GM12878 (cell line): Measurements from ENCODE around the gene NBPF3. TPM values are rescaled to one million over a fixed set of nuclear protein-coding genes. Genes with fewer than 3 reads are reported as not detected.
"Not testable (repeated sequence)": the region's sequence is repeated elsewhere in the genome, so short reads cannot be mapped to it uniquely, and the experiment has no call there.

Experiments used
- ATAC-seq: fragments of 200-7000 bp; cut with Tn5 transposase; 3 replicates; pipeline ENCODE4 v1.9.1; 2020; ENCODE audit warnings: mild to moderate bottlenecking, moderate library complexity
- BruUV-seq: library from RNA; stranded (reverse); fragments of 400-500 nt; replicated peaks from 2 replicates; lab custom pipeline; 2021; lab: Mats Ljungman, UMichigan
- CTCF ChIA-PET: fragments of 300-600 bp; sonication (Branson Sonifier 250); formaldehyde crosslinking; extraction: SDS; loops from one replicate; lab custom pipeline; 2021; ENCODE audit warnings: inconsistent platforms; lab: Yijun Ruan, JAX
- POLR2A ChIA-PET: fragments of 350-600 bp; formaldehyde crosslinking; extraction: SDS; loops from one replicate; lab custom pipeline; 2021; ENCODE audit warnings: inconsistent platforms; lab: Charles Lee
- RAD21 ChIA-PET: fragments of 300-600 bp; sonication (Branson Sonifier 250); formaldehyde crosslinking; loops from one replicate; lab custom pipeline; 2023; ENCODE audit warnings: antibody characterized with exemption; ENCODE audit not compliant: unreplicated experiment; lab: Charles Lee
- SMC1A ChIA-PET: fragments of 300-600 bp; sonication (Branson Sonifier 250); formaldehyde crosslinking; loops from one replicate; lab custom pipeline; 2023; ENCODE audit not compliant: unreplicated experiment, uncharacterized antibody; lab: Charles Lee
- DNase-seq: peaks from one replicate; pipeline ENCODE4 v3.0.0-alpha.2; 2011; ENCODE audit warnings: low read depth, low spot score
- FAIRE-seq: peaks from 3 replicates; lab custom pipeline; 2011; peaks lifted over from hg19 to GRCh38; lab: Jason Lieb, UNC
- H2AFZ ChIP-seq: 2 replicates; pipeline ENCODE4 v1.6.0; 2011; ENCODE audit warnings: low read depth, low read length, control low read depth; ENCODE audit not compliant: control insufficient read depth
- H3K27ac ChIP-seq: 2 replicates; pipeline ENCODE4 v1.5.1; 2011; ENCODE audit warnings: control low read depth; ENCODE audit not compliant: control insufficient read depth, insufficient read depth
- H3K27me3 ChIP-seq, 2 experiments: replicated peaks in 1 of 2; 2 replicates each; pipeline versions ENCODE4 v1.6.0 to v1.6.1; 2011; ENCODE audit warnings: low read length in 1 of 2; ENCODE audit not compliant: control insufficient read depth in 2 of 2, insufficient read depth in 2 of 2
- H3K36me3 ChIP-seq, 2 experiments: 2 replicates each; pipeline ENCODE4 v1.5.1; 2011; ENCODE audit warnings: low read length in 1 of 2; ENCODE audit not compliant: control insufficient read depth in 2 of 2, insufficient read depth in 2 of 2
- H3K4me1 ChIP-seq: 2 replicates; pipeline ENCODE4 v1.6.1; 2011; ENCODE audit warnings: mild to moderate bottlenecking, low read length, moderate library complexity, mixed read lengths; ENCODE audit not compliant: control insufficient read depth, insufficient read depth
- H3K4me2 ChIP-seq: 2 replicates; pipeline ENCODE4 v1.6.0; 2011; ENCODE audit warnings: control low read depth; ENCODE audit not compliant: control insufficient read depth, insufficient read depth
- H3K4me3 ChIP-seq: fragments of 200-600 bp; sonication (generic); 2 replicates; pipeline ENCODE4 v1.5.1; 2016
- H3K79me2 ChIP-seq: 2 replicates; pipeline ENCODE4 v1.6.0; 2011; ENCODE audit warnings: low read length; ENCODE audit not compliant: control insufficient read depth, insufficient read depth
- H3K9ac ChIP-seq: 2 replicates; pipeline ENCODE4 v1.8.0; 2011; ENCODE audit warnings: low read length, control low read depth, mixed read lengths; ENCODE audit not compliant: control insufficient read depth, insufficient read depth
- H3K9me3 ChIP-seq: replicated peaks from 3 replicates; pipeline ENCODE4 v1.5.1; 2011; ENCODE audit warnings: mild to moderate bottlenecking, low read length; ENCODE audit not compliant: control insufficient read depth, insufficient read depth
- H4K20me1 ChIP-seq: 2 replicates; pipeline ENCODE4 v1.6.0; 2011; ENCODE audit not compliant: control insufficient read depth, insufficient read depth
- BCL11A ChIP-seq: IDR thresholded peaks from 2 replicates; pipeline ENCODE4 v1.6.1; 2011; ENCODE audit warnings: low read depth, low read length
- HCFC1 ChIP-seq: fragments of 150-350 bp; IDR thresholded peaks from 2 replicates; pipeline ENCODE4 v1.6.1; 2014; ENCODE audit warnings: low read length
- HSF1 ChIP-seq: fragments of 150-350 bp; IDR thresholded peaks from 2 replicates; pipeline ENCODE4 v1.6.1; 2014; ENCODE audit warnings: mild to moderate bottlenecking, low read depth, low read length
- MEF2B ChIP-seq: fragments of 450-650 bp; IDR thresholded peaks from 2 replicates; pipeline ENCODE4 v1.6.1; 2018; ENCODE audit warnings: mild to moderate bottlenecking, moderate library complexity; ENCODE audit not compliant: partially characterized antibody, poor library complexity, severe bottlenecking
- NR2C2 ChIP-seq: IDR thresholded peaks from 2 replicates; pipeline ENCODE4 v1.6.1; 2011; ENCODE audit warnings: borderline replicate concordance, low read depth; ENCODE audit not compliant: control insufficient read depth, insufficient read length
- RFX5 ChIP-seq: IDR thresholded peaks from 2 replicates; pipeline ENCODE4 v1.6.1; 2011; ENCODE audit warnings: low read depth, low read length, improper control_type of control experiment
- SMC3 ChIP-seq: IDR thresholded peaks from 2 replicates; pipeline ENCODE4 v1.6.1; 2011; ENCODE audit warnings: low read length, improper control_type of control experiment, borderline replicate concordance
- SPI1 ChIP-seq: IDR thresholded peaks from 2 replicates; pipeline ENCODE4 v1.6.1; 2011; ENCODE audit warnings: low read depth, mild to moderate bottlenecking, low read length, moderate library complexity, borderline replicate concordance; ENCODE audit not compliant: insufficient read depth
- STAT1 ChIP-seq: fragments of 450-650 bp; conservative IDR thresholded peaks from 2 replicates; pipeline ENCODE4 v1.6.1; 2014; ENCODE audit warnings: antibody characterized with exemption, mild to moderate bottlenecking
- ZNF622 ChIP-seq: fragments of 450-650 bp; IDR thresholded peaks from 2 replicates; pipeline ENCODE4 v1.6.1; 2017; ENCODE audit warnings: mild to moderate bottlenecking, inconsistent platforms
- WGBS: methylation state at CpG from one replicate; pipeline ENCODE4 v1.1.6; 2016; ENCODE audit warnings: low lambda C conversion rate; ENCODE audit not compliant: insufficient replicate concordance, insufficient coverage; ENCODE audit errors: missing lambda C conversion rate; 5-methylcytosine and 5-hydroxymethylcytosine counted together
- in situ Hi-C: fragments of 300-500 bp; cut with MboI; formaldehyde crosslinking; loops from 9 replicates; pipeline ENCODE4 v1.14.3; 2018; ENCODE audit warnings: mixed read lengths
- intact Hi-C: fragments of 100-400 bp; cut with micrococcal nuclease; formaldehyde crosslinking; loops from one replicate; pipeline ENCODE4 v1.14.2; 2022; ENCODE audit not compliant: unreplicated experiment
- polyA plus RNA-seq, 11 experiments: library from polyadenylated mRNA; depleted of rRNA in 4 of 11; unstranded in 6 of 11; stranded (reverse) in 5 of 11; fragments of >200 nt; fragmentation: Nextera tagmentation in 4 of 11; fragmentation: Illumina TruSeq in 1 of 11; extraction: Ambion mirVana in 4 of 11; extraction: Trizol in 1 of 11; gene quantifications; 1 replicate in 1 of 11; 2 replicates in 10 of 11; pipeline versions ENCODE4 v1.2.1 to v1.2.3, GENCODE V29; 2011 to 2016; ENCODE audit warnings: inconsistent platforms in 2 of 11, missing spikeins in 2 of 11, low read depth in 1 of 11
- total RNA-seq, 4 experiments: library from RNA; depleted of rRNA in 3 of 4; stranded (reverse); fragments of >200 nt in 3 of 4; fragmentation: Illumina TruSeq in 1 of 4; extraction: Trizol in 1 of 4; gene quantifications; 2 replicates each; pipeline versions ENCODE4 v1.2.1 to v1.2.3, GENCODE V29; 2013 to 2021
- TF ChIP-seq, protein P1 (sequence below): fragments of 450-650 bp; IDR thresholded peaks from 2 replicates; pipeline ENCODE4 v1.6.1; 2016; ENCODE audit warnings: mild to moderate bottlenecking

The NBPF3 gene
- total and polyA plus RNA-seq, 10 of the 15 experiments (the other 5 are each of a cell fraction or from before 2014, with no cell fraction given) = 0.56 to 4.4 (median 2.7) TPM

DNA sequence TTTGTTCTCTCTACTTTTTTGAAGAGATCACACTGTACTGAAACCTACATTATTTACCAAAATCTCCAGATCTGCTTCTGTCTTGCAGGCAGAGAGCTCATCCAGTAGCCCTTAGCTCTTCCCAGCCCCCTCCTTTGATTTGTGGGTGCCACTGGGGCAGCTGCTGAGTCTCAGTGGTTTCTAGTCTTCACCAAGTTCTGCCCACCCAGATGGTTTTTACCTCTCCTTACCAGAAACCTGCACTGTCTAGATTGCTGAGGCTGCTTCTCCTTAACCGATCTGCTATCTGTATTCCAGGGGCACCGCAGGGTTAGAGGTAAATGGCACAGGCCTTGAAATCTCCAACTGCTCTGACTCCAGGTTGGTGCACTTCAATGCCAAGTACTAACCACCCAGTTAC, 6.7 kb downstream of the NBPF3 start:
- in situ Hi-C loops, H3K79me2 ChIP-seq, H3K9ac ChIP-seq, DNase-seq, H2AFZ ChIP-seq, FAIRE-seq, H3K4me3 ChIP-seq, POLR2A ChIA-PET, H3K36me3 ChIP-seq, ATAC-seq, H3K4me1 ChIP-seq, BruUV-seq, H3K27me3 ChIP-seq, H3K27ac ChIP-seq, RAD21 ChIA-PET, H4K20me1 ChIP-seq, H3K4me2 ChIP-seq, SMC1A ChIA-PET, intact Hi-C loops, H3K9me3 ChIP-seq: not testable (repeated sequence)
- CTCF ChIA-PET = interaction anchor here (1.2 kb wide), 1 partner anchor 12 kb away, joined by 3 read pairs; no protein-coding TSS in a partner anchor
- WGBS = 69% methylated on average over 2 of the region's 2 CpGs

- Histone ChIP-seq H3K27ac (no peak overlapping the region), H3K4me3 (no peak overlapping the region), H3K4me1 (no peaks in the 10 kb centered on the region), H3K27me3 (no peaks in the 10 kb centered on the region), H3K9ac (no peak overlapping the region), H4K20me1 (no peaks in the 10 kb centered on the region), H3K4me2 (no peak overlapping the region), H2AFZ (no peak overlapping the region), H3K36me3 (no peaks in the 10 kb centered on the region), H3K79me2 (no peaks in the 10 kb centered on the region), H3K9me3 (no peaks in the 10 kb centered on the region)
- in situ Hi-C loops = no loop called here
- ChIA-PET RAD21 (no interaction called here), POLR2A (no interaction called here), CTCF (interaction anchor here (1.2 kb wide), 1 partner anchor 12 kb away, joined by 3 read pairs; no protein-coding TSS in a partner anchor), SMC1A (no interaction called here)
- DNase-seq (no peak), ATAC-seq (no peak), FAIRE-seq (no peak)
- WGBS = 68% methylated on average over 5 of the region's 5 CpGs
- no TSS peak for BruUV-seq
- intact Hi-C loops = no loop called here
- TF ChIP-seq HCFC1 (no peak), SPI1 (no peak), HSF1 (no peak), ZNF622 (no peak), BCL11A (no peak), MEF2B (no peak), RFX5 (no peak), NR2C2 (no peak), STAT1 (no peak), SMC3 (no peak)
- TF ChIP-seq, protein P1, sequence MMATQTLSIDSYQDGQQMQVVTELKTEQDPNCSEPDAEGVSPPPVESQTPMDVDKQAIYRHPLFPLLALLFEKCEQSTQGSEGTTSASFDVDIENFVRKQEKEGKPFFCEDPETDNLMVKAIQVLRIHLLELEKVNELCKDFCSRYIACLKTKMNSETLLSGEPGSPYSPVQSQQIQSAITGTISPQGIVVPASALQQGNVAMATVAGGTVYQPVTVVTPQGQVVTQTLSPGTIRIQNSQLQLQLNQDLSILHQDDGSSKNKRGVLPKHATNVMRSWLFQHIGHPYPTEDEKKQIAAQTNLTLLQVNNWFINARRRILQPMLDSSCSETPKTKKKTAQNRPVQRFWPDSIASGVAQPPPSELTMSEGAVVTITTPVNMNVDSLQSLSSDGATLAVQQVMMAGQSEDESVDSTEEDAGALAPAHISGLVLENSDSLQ = no peak
Measured at GRCh38 chr1:21447311-21447710, 7.4 kb downstream of the NBPF3 start.
